HepG2 (cell line): ENCODE data around the gene WNT3. TPM values are rescaled to one million over a fixed set of nuclear protein-coding genes. Genes with fewer than 3 reads are reported as not detected.

Experiments used
- ATAC-seq: fragments of 200-7000 bp; cut with Tn5 transposase; 3 replicates; pipeline ENCODE4 v1.9.1; 2020; ENCODE audit warnings: mild to moderate bottlenecking, moderate library complexity
- BruUV-seq: library from RNA; stranded (reverse); fragments of 400-500 nt; replicated peaks from 2 replicates; lab custom pipeline; 2021; lab: Mats Ljungman, UMichigan
- CTCF ChIA-PET: fragments of 300-600 bp; formaldehyde crosslinking; extraction: SDS; loops from one replicate; lab custom pipeline; 2021; ENCODE audit warnings: low total read pairs, inconsistent platforms, low intra/inter-chr PET ratio; lab: Yijun Ruan, JAX
- POLR2A ChIA-PET: fragments of 350-600 bp; sonication (Branson Sonifier 250); formaldehyde crosslinking; loops from one replicate; lab custom pipeline; 2020; ENCODE audit warnings: antibody characterized with exemption, inconsistent platforms; lab: Yijun Ruan, JAX
- DNase-seq: peaks from one replicate; pipeline ENCODE4 v3.0.0-alpha.2; 2015; ENCODE audit warnings: low spot score
- FAIRE-seq: peaks from 3 replicates; lab custom pipeline; 2011; peaks lifted over from hg19 to GRCh38; lab: Jason Lieb, UNC
- H2AFZ ChIP-seq: one replicate; pipeline ENCODE4 v1.6.1; 2011; ENCODE audit warnings: low read length, inconsistent platforms
- H3K27ac ChIP-seq: fragments of 300-600 bp; 3 replicates; pipeline ENCODE4 v1.8.0; 2011; ENCODE audit warnings: mixed run types, mild to moderate bottlenecking, mixed read lengths, low read length, inconsistent platforms; ENCODE audit not compliant: insufficient read depth; ENCODE audit errors: extremely low read length
- H3K27me3 ChIP-seq, 2 experiments: fragments of 200-600 bp in 1 of 2; 2 replicates in 1 of 2; 3 replicates in 1 of 2; pipeline versions ENCODE4 v1.6.0 to v1.8.0; 2011; ENCODE audit warnings: low read length in 2 of 2, mild to moderate bottlenecking in 2 of 2, moderate library complexity in 2 of 2, inconsistent platforms in 1 of 2; ENCODE audit not compliant: insufficient read depth in 2 of 2, control insufficient read depth in 1 of 2
- H3K36me3 ChIP-seq, 2 experiments: fragments of 200-600 bp in 1 of 2; replicated peaks in 1 of 2; 2 replicates in 1 of 2; 3 replicates in 1 of 2; pipeline versions ENCODE4 v1.5.1 to v1.8.0; 2011; ENCODE audit warnings: low read length in 2 of 2, inconsistent platforms in 1 of 2; ENCODE audit not compliant: insufficient read depth in 2 of 2, control insufficient read depth in 1 of 2
- H3K4me1 ChIP-seq: 2 replicates; pipeline ENCODE4 v1.5.1; 2012; ENCODE audit warnings: low read length, inconsistent platforms; ENCODE audit not compliant: insufficient read depth
- H3K4me2 ChIP-seq: 2 replicates; pipeline ENCODE4 v1.6.0; 2011; ENCODE audit warnings: low read depth, low read length, inconsistent platforms
- H3K4me3 ChIP-seq, 3 experiments: fragments of 200-600 bp in 1 of 3; sonication (generic), shearing (Covaris generic) in 1 of 3; replicated peaks in 1 of 3; 2 replicates each; pipeline ENCODE4 v1.5.1; 2011 to 2016; ENCODE audit warnings: low read length in 3 of 3, inconsistent platforms in 2 of 3, low read depth in 2 of 3, mild to moderate bottlenecking in 2 of 3, control low read depth in 1 of 3, mixed read lengths in 1 of 3; ENCODE audit not compliant: insufficient read depth in 1 of 3
- H3K79me2 ChIP-seq: one replicate; pipeline ENCODE4 v1.6.1; 2011; ENCODE audit warnings: low read length, inconsistent platforms; ENCODE audit not compliant: insufficient read depth
- H3K9ac ChIP-seq: 2 replicates; pipeline ENCODE4 v1.6.0; 2011; ENCODE audit warnings: mild to moderate bottlenecking, low read depth, low read length, inconsistent platforms; ENCODE audit not compliant: insufficient read depth
- H3K9me3 ChIP-seq: 2 replicates; pipeline ENCODE4 v1.5.1; 2012; ENCODE audit warnings: mild to moderate bottlenecking, low read length
- H4K20me1 ChIP-seq: 2 replicates; pipeline ENCODE4 v1.6.0; 2011; ENCODE audit warnings: inconsistent platforms, mild to moderate bottlenecking, low read length, moderate library complexity; ENCODE audit not compliant: insufficient read depth
- ARNT ChIP-seq: fragments of 450-650 bp; IDR thresholded peaks from 2 replicates; pipeline ENCODE4 v1.6.1; 2017
- CHCHD3 ChIP-seq: sonication (generic); formaldehyde crosslinking; IDR thresholded peaks from 2 replicates; pipeline ENCODE4 v1.8.0; 2022; ENCODE audit warnings: mild to moderate bottlenecking, missing genetic modification reagents, moderate library complexity
- GTF2F1 ChIP-seq: fragments of 150-350 bp; IDR thresholded peaks from 2 replicates; pipeline ENCODE4 v1.6.1; 2014; ENCODE audit warnings: low read length
- PCBP1 ChIP-seq: fragments of 200-400 bp; formaldehyde crosslinking; IDR thresholded peaks from 2 replicates; pipeline ENCODE4 v1.6.1; 2017; ENCODE audit warnings: mild to moderate bottlenecking, low read depth, low read length, borderline replicate concordance
- TGIF2 ChIP-seq: IDR thresholded peaks from 2 replicates; pipeline ENCODE4 v1.6.1; 2016; ENCODE audit warnings: control low read depth, missing compliant biosample characterization
- ZKSCAN5 ChIP-seq: sonication (generic); formaldehyde crosslinking; IDR thresholded peaks from 2 replicates; pipeline ENCODE4 v1.5.1; 2020; ENCODE audit warnings: mild to moderate bottlenecking, missing genetic modification reagents
- ZNF121 ChIP-seq: sonication (generic); formaldehyde crosslinking; IDR thresholded peaks from 2 replicates; pipeline ENCODE4 v1.5.0; 2020; ENCODE audit warnings: mild to moderate bottlenecking, missing genetic modification reagents
- ZSCAN22 ChIP-seq: sonication (generic); formaldehyde crosslinking; IDR thresholded peaks from 2 replicates; pipeline ENCODE4 v1.4.0; 2020; ENCODE audit warnings: mild to moderate bottlenecking, missing genetic modification reagents
- WGBS: methylation state at CpG from one replicate; pipeline ENCODE4 v1.1.6; 2017; ENCODE audit warnings: low lambda C conversion rate; 5-methylcytosine and 5-hydroxymethylcytosine counted together
- in situ Hi-C: cut with HindIII; loops from 2 replicates; pipeline ENCODE4 v1.10.0; 2017; ENCODE audit warnings: low pct_unique_long_range_greater_than_20kb; ENCODE audit not compliant: extremely low pct_ligation_motif_present
- intact Hi-C: fragments of 100-400 bp; cut with micrococcal nuclease; formaldehyde crosslinking; loops from one replicate; pipeline ENCODE4 v1.10.0; 2022; ENCODE audit not compliant: unreplicated experiment
- polyA plus RNA-seq, 8 experiments: library from polyadenylated mRNA; depleted of rRNA in 3 of 8; stranded (reverse) in 7 of 8; unstranded in 1 of 8; fragments of >200 nt; fragmentation: Illumina TruSeq in 4 of 8; extraction: Trizol in 4 of 8; gene quantifications; 2 replicates each; pipeline versions ENCODE4 v1.2.1 to v1.2.3, GENCODE V29; 2011 to 2016; ENCODE audit warnings: low read depth in 4 of 8, missing spikeins in 1 of 8, mixed read lengths in 1 of 8; ENCODE audit not compliant: insufficient read depth in 1 of 8
- total RNA-seq, 5 experiments: library from RNA; depleted of rRNA; stranded (reverse); fragments of >200 nt; fragmentation: Illumina TruSeq; extraction: Trizol; gene quantifications; 2 replicates each; pipeline ENCODE4 v1.2.3, GENCODE V29; 2016; ENCODE audit warnings: low read depth in 1 of 5
- TF ChIP-seq, protein P1 (sequence below): sonication (generic); formaldehyde crosslinking; IDR thresholded peaks from 2 replicates; pipeline ENCODE4 v1.9.0; 2021; ENCODE audit warnings: missing genetic modification reagents, borderline replicate concordance
- TF ChIP-seq, protein P2 (sequence below): sonication (generic); formaldehyde crosslinking; conservative IDR thresholded peaks from 2 replicates; pipeline ENCODE4 v1.4.0; 2020; ENCODE audit warnings: missing genetic modification reagents
- TF ChIP-seq, protein P3 (sequence below): sonication (generic); formaldehyde crosslinking; IDR thresholded peaks from 2 replicates; pipeline ENCODE4 v1.4.0; 2020; ENCODE audit warnings: mild to moderate bottlenecking, missing genetic modification reagents

Gene WNT3
- total and polyA plus RNA-seq, 2 of the 13 experiments (the other 11 are each of a cell fraction or from before 2014, with no cell fraction given), result 8.5 to 10.3 TPM

DNA sequence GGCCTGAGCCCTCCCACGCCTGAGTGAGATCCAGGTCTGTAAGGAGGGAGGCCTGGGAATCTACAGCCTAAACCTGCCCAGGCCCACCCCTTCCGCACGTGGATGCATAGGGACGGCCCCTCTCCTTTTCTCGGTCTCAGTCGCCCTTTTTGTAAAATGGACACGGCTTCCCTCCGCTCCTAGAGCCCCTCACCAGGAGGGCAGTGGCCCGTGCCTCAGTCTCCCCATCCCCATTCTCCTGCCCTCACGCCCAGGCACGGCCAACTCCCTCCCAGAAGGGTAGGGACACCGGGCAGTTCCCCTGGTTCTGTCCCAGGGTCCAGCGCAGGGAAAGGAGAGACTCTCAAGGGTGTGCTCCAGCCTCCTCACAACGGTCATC, 48.1 kb downstream of the WNT3 start:
- no peaks in the 10 kb centered on the region for H3K9me3 ChIP-seq
- BruUV-seq, result no TSS peak
- intact Hi-C loops (no loop called here), in situ Hi-C loops (no loop called here)
- DNase-seq (peak; percentile 35), FAIRE-seq (peak; percentile 54), ATAC-seq (peak; percentile 28)
- H3K4me3 ChIP-seq, result peak overlapping the region; percentile 36 to 77 (median 71)
- H2AFZ ChIP-seq, result no peak overlapping the region
- H3K36me3 ChIP-seq, result no peaks in the 10 kb centered on the region
- no peaks in the 10 kb centered on the region for H4K20me1 ChIP-seq
- no peaks in the 10 kb centered on the region for H3K27me3 ChIP-seq
- H3K4me1 ChIP-seq, result peaks cover 55% of the 10 kb centered on the region
- ChIA-PET POLR2A (interaction anchor here (1.0 to 1.7 kb wide), 2 partner anchors 12 to 63 kb away, joined by 3 to 12 read pairs; no protein-coding TSS in a partner anchor), CTCF (interaction anchor here (1.0 kb wide), 1 partner anchor 12 kb away, joined by 3 read pairs; no protein-coding TSS in a partner anchor)
- H3K9ac ChIP-seq, result peak overlapping the region; percentile 71
- peak overlapping the region; percentile 91 for H3K27ac ChIP-seq
- H3K4me2 ChIP-seq, result peak overlapping the region; percentile 86
- WGBS, result 3% methylated on average over 13 of the region's 14 CpGs
- H3K79me2 ChIP-seq, result no peaks in the 10 kb centered on the region
- TF ChIP-seq ZNF121 (no peak), TGIF2 (CRISPR knock-in tag) (peak; percentile 59; the same call in 1 of the 2 replicates), CHCHD3 (CRISPR knock-in tag) (no peak), ARNT (no peak), ZSCAN22 (CRISPR knock-in tag) (no peak), ZKSCAN5 (CRISPR knock-in tag) (no peak), PCBP1 (0 out of 2 replicates have a peak, but pooled peaks have one; percentile 62), GTF2F1 (no peak)
- TF ChIP-seq, protein P1, sequence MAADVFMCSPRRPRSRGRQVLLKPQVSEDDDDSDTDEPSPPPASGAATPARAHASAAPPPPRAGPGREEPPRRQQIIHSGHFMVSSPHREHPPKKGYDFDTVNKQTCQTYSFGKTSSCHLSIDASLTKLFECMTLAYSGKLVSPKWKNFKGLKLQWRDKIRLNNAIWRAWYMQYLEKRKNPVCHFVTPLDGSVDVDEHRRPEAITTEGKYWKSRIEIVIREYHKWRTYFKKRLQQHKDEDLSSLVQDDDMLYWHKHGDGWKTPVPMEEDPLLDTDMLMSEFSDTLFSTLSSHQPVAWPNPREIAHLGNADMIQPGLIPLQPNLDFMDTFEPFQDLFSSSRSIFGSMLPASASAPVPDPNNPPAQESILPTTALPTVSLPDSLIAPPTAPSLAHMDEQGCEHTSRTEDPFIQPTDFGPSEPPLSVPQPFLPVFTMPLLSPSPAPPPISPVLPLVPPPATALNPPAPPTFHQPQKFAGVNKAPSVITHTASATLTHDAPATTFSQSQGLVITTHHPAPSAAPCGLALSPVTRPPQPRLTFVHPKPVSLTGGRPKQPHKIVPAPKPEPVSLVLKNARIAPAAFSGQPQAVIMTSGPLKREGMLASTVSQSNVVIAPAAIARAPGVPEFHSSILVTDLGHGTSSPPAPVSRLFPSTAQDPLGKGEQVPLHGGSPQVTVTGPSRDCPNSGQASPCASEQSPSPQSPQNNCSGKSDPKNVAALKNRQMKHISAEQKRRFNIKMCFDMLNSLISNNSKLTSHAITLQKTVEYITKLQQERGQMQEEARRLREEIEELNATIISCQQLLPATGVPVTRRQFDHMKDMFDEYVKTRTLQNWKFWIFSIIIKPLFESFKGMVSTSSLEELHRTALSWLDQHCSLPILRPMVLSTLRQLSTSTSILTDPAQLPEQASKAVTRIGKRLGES (CRISPR knock-in tag), result no peak
- TF ChIP-seq, protein P2, sequence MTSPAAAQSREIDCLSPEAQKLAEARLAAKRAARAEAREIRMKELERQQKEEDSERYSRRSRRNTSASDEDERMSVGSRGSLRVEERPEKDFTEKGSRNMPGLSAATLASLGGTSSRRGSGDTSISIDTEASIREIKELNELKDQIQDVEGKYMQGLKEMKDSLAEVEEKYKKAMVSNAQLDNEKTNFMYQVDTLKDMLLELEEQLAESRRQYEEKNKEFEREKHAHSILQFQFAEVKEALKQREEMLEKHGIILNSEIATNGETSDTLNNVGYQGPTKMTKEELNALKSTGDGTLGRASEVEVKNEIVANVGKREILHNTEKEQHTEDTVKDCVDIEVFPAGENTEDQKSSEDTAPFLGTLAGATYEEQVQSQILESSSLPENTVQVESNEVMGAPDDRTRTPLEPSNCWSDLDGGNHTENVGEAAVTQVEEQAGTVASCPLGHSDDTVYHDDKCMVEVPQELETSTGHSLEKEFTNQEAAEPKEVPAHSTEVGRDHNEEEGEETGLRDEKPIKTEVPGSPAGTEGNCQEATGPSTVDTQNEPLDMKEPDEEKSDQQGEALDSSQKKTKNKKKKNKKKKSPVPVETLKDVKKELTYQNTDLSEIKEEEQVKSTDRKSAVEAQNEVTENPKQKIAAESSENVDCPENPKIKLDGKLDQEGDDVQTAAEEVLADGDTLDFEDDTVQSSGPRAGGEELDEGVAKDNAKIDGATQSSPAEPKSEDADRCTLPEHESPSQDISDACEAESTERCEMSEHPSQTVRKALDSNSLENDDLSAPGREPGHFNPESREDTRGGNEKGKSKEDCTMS (CRISPR knock-in tag), result no peak
- TF ChIP-seq, protein P3, sequence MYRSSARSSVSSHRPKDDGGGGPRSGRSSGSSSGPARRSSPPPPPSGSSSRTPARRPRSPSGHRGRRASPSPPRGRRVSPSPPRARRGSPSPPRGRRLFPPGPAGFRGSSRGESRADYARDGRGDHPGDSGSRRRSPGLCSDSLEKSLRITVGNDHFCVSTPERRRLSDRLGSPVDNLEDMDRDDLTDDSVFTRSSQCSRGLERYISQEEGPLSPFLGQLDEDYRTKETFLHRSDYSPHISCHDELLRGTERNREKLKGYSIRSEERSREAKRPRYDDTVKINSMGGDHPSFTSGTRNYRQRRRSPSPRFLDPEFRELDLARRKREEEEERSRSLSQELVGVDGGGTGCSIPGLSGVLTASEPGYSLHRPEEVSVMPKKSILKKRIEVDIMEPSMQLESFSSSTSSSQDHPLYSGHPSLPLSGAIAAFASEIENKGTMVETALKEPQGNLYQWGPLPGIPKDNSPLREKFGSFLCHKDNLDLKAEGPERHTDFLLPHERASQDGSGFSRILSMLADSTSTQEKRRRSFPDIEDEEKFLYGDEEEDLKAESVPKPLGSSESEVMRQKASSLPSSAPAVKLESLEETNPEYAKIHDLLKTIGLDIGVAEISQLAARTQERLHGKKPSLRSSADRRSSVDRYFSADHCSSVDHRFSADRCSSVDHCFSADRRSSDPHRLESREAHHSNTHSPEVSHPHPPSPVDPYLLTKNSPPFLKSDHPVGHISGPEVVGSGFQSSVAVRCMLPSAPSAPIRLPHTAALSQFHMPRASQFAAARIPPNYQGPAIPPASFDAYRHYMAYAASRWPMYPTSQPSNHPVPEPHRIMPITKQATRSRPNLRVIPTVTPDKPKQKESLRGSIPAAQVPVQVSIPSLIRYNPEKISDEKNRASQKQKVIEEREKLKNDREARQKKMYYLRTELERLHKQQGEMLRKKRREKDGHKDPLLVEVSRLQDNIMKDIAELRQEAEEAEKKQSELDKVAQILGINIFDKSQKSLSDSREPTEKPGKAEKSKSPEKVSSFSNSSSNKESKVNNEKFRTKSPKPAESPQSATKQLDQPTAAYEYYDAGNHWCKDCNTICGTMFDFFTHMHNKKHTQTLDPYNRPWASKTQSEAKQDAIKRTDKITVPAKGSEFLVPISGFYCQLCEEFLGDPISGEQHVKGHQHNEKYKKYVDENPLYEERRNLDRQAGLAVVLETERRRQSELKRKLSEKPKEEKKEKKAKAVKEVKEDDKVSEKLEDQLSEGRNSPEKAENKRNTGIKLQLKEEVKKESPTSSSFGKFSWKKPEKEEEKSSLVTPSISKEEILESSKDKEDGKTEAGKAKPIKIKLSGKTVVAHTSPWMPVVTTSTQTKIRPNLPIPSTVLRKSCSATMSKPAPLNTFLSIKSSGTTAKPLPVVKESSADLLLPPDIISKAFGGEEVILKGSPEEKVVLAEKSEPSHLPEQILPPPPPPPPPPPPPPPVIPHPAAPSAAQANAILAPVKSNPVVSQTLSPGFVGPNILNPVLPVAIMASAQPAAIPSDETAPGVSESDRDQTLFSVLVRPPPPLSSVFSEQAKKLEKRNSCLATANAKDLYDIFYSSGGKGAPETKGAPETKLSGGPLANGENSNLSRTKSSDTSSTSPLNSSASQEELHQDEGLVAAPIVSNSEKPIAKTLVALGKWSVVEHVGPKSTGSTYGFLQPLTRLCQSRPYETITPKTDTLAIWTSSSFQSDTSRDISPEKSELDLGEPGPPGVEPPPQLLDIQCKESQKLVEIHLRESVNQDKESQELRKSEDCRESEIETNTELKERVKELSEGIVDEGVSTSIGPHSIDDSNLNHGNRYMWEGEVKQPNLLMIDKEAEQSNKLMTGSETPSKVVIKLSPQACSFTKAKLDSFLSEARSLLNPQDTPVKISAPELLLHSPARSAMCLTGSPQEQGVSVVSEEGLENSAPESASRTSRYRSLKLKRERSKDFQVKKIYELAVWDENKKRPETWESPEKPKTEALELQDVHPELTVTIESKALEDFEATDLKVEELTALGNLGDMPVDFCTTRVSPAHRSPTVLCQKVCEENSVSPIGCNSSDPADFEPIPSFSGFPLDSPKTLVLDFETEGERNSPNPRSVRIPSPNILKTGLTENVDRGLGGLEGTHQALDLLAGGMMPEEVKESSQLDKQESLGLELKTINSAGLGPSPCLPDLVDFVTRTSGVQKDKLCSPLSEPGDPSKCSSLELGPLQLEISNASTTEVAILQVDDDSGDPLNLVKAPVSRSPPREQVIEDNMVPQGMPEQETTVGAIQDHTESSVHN (CRISPR knock-in tag), result peak; percentile 66; the same call in 1 of the 2 replicates
